MM.1S (cell line): Measurements from ENCODE around the gene TBC1D9B.

Experiments used
- CTCF ChIP-seq: fragments of 300-600 bp; sonication (generic); IDR thresholded peaks from 2 replicates; pipeline ENCODE4 v1.5.1; 2016; ENCODE audit warnings: antibody characterized with exemption, low read length, mixed read lengths
- EZH2phosphoT487 ChIP-seq: fragments of 300-600 bp; sonication (generic); IDR thresholded peaks from 2 replicates; pipeline ENCODE4 v1.6.1; 2018; ENCODE audit warnings: antibody characterized with exemption, low read length

GRCh38 chr5:179852993-179853547 is 54.6 kb downstream of the TBC1D9B start:
- TF ChIP-seq CTCF = no peak
- no peak for TF ChIP-seq EZH2phosphoT487
